ENCODE measurements around the gene C17orf58.
A peak's percentile ranks its signal among the peaks of the same experiment; 100 is the strongest.
"Not testable (repeated sequence)": the region's sequence is repeated elsewhere in the genome, so short reads cannot be mapped to it uniquely, and the experiment has no call there.

C17orf58 gene

DNA sequence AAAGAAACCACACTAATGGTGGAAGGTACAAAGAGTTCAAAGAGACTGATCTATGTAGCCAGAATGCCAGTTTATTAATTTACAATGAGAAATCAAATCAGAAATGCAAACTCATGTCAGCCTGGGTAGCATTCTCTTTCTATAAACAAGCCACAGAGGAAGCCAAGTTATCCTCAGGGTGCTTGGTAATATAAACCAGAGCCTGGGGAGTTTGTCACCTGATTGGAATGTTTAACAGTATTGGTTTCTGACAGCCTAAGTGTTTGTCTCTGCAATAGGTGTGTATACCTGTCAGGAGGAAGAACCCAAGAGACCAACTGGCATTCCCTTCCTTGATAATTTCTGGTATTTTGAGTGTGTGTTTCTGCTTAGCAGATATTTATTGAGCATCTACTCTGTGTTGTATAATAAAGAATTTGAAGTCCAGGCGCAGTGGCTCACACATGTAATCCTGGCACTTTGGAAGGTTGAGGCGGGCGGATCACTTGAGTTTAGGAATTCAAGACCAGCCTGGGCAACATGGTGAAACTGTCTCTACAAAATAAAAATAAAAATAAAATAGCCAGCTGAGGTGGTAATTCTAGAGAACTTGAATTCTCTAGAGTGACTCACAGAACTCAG, 3.1 kb upstream of the C17orf58 start:
- DNase-seq = no peak

- DNase-seq = no peak
These were observed 2.2 kb upstream of the C17orf58 start for GRCh38 chr17:67998466-67998865.

- peak; percentile 13 for DNase-seq
These were observed 552 bp downstream of the C17orf58 start for GRCh38 chr17:67995570-67996263.

DNA sequence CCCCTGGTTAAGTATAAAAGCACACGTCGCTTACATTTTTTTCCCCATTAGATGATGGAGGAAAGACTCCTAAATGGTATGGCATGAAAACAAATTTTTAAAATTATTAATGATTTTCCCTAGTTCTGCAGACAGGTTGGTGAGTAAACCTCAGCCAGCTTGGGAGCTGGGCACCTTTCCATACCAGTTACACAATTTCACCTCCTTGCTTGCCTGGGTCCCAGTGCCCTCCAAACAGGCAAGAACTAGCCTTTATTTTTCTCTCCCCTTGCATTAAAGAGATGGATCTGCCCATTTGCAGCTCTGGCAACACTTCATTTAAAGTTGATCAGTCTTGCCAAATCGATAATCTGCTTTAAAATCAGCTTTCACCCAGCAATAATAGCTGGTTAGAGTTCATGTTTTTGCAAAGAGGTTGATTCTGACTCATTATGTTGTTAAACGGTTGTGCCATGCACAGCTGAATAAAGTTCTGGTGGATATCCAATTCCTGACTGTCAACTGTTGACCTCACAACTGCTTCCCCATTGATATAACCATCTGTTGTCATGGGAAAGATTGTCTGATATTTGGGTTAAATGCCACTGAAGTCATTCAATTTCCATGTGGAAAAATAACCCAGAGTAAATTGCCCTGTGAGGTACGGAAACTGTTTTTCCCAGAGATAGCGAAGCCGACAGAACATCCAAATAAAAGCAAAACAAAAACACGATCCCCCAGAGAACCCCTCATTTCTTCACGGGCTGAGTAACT, 1.3 kb downstream of the C17orf58 start:
- no peak for DNase-seq

- no peak for DNase-seq
These were observed 2.3 kb downstream of the C17orf58 start for GRCh38 chr17:67993998-67994361.

DNA sequence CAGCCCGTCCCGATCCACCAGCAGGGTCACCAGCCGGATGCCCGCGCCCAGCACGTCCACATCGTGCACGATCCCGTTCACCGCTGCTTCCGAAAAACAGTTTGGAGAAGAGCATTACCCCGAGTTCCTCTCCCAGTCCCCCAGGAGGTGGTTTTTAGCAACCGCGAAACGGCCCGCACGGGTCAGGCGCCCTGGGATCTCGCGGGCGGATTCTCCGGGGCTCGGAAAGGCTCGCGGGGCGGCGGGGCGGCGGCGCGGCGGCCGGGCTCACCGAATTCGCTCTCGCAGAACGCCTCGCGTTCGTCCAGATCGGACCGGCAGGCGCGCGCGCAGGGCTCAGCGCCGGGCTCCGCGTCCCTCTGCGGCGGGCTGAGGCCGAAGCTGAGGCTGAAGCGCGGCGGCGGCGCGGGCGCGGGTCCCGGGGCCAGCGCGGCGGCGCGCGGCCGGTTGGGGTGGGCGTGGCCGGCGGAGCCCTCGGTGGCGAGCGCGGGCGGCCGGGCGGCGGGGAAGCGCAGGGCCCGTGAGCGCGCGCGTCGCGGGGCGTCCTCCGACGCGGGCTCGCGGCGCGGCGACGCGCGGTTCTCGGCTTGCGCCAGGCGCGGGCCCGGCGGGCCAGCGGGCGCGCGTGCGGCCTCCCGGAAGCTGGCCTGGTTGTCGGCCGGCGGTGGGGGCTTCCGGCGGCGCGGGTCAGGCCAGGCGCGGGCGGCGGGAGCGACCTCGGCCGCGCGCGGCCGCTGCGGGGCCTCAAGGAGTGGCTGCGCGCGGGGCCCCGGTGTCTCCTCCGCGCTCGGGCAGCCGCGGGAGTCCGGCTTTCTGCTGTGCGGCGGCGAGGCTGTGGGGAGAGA, 2.9 kb downstream of the C17orf58 start:
- DNase-seq = peak; percentile 71

DNA sequence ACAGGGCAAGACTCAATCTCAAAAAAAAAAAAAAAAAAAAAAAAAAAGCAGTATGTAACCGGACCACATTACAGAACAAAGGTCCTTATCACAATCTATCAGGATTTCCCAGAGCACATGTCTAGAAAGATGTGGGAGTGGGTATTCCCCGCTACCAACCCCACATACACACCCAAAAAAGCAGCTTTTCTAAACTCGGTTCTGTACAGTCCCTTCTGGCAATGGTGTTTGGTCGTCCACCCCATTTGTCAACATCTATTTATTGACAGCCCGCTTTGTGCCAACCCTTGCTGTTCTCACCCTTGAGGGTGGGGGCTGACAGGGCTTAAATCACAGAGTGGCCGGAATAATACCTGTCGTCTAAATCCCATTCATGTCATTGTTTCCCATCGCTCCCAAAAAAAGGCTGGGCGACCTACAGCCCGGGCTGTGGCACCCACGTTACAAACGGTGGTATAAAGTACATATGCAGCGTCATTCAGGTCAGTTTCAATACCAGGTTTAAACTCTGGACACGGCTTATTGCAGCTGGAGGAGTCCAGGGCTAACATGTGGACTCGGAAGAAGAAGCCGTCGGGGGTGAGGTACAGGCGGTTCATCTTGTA, 3.6 kb downstream of the C17orf58 start:
- DNase-seq = peak; percentile 35

DNA sequence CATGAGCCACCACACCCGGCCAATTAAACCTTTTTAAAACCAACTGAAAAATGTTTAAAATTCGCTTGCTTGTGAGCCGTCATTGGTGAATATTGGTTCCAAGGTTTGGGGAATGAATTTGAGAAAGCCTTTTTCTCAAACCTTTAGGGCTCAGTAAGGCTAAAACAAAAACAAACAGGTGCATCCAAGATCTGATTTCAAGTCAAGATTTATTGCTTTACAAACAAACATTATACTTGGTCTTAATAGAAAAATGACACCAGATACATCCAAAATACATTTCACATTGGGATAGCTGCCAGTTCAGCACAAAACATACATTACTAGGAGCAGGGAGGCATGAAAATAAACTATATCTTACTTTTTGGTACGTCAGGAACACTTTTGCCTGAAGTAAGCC, 5.4 kb downstream of the C17orf58 start:
- DNase-seq = no peak

DNA sequence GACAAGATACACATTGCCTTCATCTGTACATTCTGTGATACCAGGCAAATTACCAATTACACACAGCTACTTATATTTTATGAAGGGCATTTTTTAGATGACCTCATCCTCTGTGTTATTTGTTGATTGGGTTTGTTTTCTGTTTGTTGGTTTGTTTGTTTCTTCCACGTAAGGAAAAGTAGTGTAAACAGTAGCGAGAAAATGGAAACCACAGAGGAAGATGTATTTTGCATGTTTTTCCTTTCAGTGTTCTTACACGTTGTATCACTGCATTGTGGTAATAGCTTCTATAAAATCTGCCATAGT, 12.9 kb downstream of the C17orf58 start:
- DNase-seq = no peak

GRCh38 chr17:67982686-67983382, 13.4 kb downstream of the C17orf58 start:
- DNase-seq = no peak

GRCh38 chr17:67982034-67982640, 14.1 kb downstream of the C17orf58 start:
- DNase-seq = no peak

GRCh38 chr17:67980883-67981282, 15.4 kb downstream of the C17orf58 start:
- DNase-seq = not testable (repeated sequence)

- DNase-seq = no peak
These were observed 15.8 kb downstream of the C17orf58 start for GRCh38 chr17:67980456-67980855.

DNA sequence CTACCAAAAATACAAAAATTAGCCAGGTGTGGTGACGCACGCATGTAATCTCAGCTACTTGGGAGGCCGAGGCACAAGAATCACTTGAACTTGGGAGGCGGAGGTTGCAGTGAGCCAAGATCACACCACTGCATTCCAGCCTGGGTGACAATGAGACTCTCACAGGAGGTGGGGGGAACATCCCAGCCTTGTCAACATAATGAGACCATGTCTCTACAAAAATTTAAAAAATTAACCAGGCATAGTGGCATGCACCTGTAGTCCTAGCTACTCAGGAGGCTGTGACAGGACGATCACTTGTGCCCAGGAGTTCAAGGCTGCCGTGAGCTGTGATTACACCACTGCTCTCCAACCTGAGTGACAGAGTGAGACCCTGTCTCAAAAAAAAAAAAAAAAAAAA, 20.0 kb downstream of the C17orf58 start:
- not testable (repeated sequence) for DNase-seq

DNA sequence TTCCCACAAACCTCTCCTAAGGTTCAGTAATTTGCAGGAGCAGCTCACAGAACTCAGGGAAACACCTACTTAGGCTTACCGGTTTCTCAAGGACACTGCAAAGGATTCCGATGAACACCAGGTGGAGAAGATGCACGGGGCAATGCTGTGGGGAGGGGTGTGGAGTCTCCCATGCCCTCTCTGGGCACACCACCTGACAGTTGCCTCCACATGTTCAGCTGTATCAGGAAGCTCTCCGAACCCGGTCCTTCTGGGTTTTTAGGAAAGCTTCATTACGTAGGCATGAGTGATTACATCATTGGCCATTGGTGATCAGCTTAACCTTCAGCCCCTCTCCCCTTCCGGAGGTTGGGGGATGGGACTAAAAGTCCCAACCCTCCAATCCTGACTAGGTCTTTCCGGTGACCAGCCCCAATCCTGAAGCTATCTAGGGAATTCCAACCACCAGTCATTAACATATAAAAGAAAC, 21.6 kb downstream of the C17orf58 start:
- DNase-seq = no peak

GRCh38 chr17:67974185-67974584, 22.1 kb downstream of the C17orf58 start:
- DNase-seq = no peak

DNA sequence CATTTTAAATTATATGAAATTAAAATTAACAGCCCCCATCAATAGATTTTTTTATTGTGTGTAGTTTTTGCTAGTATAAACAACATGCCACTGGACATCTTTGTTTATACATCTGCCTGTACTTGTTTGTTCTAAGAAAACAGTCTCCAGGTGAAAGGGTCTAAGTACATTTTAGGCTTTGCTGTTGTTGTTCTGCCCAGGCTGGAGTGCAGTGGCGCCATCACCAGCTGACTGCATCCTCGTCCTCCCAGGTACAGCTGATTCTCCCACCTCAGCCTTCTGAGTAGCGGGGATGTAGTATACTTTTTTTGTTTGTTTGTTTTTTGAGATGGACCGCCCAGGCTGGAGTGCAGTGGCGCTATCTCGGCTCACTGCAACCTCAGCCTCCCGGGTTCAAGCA, 25.5 kb downstream of the C17orf58 start:
- no peak for DNase-seq

DNA sequence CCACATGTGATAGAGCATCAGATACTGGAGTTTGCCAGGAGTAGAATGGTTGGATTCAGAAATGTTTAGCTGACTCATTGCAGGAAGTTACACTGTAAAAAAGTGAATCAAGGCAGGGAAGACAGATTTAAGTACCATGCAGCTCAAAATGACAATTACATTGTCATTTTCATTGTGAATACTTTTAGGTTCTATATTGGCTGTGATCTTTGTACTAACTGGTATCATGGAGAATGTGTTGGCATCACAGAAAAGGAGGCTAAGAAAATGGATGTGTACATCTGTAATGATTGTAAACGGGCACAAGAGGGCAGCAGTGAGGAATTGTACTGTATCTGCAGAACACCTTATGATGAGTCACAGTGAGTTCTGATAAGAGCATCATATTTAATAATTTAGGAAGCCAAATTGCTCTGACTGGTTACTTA, 33.1 kb downstream of the C17orf58 start:
- DNase-seq = peak; percentile 81

DNA sequence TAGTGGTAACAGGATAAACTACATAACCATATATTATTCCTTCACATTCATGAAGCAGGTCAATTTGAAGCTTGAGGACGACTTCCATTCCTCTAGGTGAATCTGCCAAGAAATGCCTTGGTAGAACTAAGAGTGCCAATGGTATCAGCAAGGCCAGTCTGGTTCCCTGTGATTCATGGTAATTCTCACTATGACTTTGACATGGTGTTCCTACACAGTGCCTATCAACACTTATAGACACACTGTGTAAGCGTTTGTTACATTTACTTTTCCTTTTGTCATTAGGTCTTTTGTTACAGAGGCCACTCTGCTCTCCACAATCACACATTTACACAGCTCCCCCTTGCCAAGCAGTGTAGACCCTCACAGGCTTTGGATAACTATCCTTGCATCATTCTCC, 34.1 kb downstream of the C17orf58 start:
- not testable (repeated sequence) for DNase-seq

DNA sequence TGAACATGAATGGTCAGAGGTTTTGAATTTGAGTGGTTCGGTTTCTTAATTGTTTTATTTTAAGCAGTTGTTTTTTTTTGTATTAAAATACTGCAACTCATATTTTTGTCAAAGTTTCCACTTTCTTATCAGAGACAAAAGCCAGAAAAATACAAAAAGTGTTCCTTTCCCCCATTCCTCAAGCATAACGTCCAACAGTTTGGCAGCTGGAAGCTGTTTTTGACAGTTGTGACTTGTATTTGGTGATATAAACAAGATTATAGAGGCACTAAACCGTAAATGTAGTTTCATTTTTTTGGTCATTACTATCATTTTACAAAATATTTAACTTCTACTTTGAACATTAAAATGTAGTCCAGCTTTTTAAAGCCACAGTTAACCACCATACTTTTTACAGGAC, 36.0 kb downstream of the C17orf58 start:
- not testable (repeated sequence) for DNase-seq

DNA sequence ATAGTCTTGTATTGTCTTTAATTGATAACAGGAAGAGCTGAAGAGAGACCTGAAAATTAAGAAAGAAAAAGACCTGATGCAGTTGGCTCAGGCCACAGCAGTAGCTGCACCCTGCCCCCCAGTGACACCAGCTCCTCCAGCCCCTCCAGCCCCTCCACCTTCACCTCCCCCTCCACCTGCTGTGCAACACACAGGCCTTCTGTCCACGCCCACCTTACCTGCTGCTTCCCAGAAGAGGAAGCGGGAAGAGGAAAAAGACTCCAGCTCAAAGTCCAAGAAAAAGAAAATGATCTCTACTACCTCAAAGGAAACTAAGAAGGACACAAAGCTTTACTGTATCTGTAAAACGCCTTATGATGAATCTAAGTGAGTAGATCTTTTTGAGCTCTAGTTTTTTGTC, 36.8 kb downstream of the C17orf58 start:
- DNase-seq = no peak

DNA sequence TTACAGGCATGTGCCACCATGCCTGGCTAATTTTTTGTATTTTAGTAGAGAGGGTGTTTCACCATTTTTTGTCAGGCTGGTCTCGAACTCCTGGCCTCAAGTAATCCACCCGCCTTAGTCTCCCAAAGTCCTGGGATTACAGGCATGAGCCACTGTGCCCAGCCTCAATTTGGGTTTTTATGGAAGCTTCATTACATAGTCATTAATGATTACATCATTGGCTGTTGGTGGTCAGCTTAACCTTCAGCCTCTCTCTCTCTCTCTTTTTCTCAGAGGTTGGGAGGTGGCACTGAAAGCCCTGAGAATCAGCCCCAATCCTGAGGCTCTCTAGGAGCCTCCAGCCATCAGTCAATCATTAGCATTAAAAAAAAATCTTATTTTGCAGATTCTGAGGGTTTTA, 45.3 kb downstream of the C17orf58 start:
- no peak for DNase-seq
